NCI-H69 (cell line): ENCODE data around the gene YEATS2.
A peak's percentile ranks its signal among the peaks of the same experiment; 100 is the strongest.
"Not testable (repeated sequence)": the region's sequence is repeated elsewhere in the genome, so short reads cannot be mapped to it uniquely, and the experiment has no call there.

Source experiments
- DNase-seq: peaks from one replicate; lab custom pipeline; 2025; lab: John Stamatoyannopoulos, UW

Gene YEATS2

DNA sequence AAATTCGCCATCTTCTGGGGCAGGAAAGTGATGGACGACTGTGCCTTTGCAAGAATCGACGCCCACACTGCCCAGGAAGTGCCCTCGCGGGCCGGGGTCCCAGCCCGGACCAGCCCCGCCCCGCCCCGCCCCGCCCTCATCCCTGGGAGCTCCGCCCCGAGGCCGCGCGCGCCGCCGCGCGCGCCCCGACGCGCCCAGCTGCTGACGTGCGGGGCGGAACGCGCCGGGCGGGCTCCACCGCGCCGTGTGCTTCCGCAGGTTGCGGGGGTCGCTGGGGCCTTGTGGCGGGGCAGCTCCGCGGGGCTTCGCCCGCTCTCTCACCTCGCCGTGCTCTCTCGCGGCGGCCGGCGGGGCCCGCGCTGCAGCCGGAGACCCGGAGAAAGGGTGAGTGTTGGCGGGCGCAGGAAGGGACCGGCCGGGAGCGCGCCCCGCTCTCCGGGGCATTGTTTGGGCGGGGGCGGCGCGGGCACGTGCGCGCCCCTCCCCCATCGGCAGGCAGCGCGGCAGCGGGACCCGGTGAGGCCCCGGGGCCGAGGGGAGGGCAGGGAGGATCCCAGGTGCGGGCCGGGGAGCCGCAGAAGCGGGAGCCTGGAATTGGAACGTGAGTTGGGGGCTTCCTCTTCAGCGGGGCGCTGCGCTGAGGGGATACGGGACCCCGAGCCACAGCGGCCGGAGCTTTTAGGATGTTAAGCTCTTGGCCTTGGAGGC, at the start of gene YEATS2:
YEATS2 (plus strand) TSS at position 188 of the 708 bp plus-strand sequence. CDS start 17,366 bp downstream, outside the sequence.
- peak; percentile 93 for DNase-seq

DNA sequence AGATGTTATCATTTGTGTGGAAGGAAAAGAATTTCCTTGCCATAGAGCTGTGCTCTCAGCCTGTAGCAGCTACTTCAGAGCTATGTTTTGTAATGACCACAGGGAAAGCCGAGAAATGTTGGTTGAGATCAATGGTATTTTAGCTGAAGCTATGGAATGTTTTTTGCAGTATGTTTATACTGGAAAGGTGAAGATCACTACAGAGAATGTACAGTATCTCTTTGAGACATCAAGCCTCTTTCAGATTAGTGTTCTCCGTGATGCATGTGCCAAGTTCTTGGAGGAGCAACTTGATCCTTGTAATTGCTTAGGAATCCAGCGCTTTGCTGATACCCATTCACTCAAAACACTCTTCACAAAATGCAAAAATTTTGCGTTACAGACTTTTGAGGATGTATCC, 47.0 kb upstream of the YEATS2 start:
- DNase-seq: no peak

DNA sequence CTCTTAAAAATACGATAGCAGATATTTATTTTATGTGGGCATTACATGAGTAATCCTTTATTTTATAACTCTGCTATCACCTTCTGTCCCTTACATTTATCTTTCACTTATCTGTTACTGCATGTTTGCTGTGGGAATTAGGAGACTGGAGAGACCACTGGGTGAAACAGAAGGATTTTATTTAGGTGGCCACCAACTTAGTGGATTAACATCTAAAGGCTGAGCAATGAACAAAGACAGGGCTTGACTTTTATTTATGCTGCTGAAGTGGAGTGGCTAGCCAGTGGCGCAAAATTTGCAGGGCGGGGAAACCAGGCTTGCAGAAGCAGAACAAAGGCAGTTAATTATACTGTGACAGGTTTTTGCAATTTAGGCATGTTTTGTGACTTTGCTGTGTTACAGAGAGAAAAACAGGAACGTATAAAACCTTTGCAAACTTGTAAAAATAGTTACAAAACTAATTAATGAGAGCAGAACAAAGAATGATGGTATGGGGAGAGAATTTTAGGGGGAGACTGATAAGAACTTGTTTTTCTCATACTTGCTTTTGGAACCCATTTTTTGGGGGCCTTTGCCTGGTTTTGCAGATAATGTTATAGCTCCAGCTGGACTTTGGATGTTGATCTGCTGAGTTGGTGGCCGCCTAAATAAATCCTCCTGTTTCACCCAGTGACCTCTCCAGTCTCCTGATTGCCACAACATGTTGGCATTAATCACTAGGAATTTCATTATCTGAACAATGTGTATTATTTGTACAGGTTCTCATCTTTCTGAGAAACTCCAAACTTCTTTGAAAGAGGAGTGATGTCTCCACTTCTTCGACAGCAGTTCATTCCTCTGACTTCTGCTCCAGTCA, 44.2 kb upstream of the YEATS2 start:
- DNase-seq: peak; percentile 29

DNA sequence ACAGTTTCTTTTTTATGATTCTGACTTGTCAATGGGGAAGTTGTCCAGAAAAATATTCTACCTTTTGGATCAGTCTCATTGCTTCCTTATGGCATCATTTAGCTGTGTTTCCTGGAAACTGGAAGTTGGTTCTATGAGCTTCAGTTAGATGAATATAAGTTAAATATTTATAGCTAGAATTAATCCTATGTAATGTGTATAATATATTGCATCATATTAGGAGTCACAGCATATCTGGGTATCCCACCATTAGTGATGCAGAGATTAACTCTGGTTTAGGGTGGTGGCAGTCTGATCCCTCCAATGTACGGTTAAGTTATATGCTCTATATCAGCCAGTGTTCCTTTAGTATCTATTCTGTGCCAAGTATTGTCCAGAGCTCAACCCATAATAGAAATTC, 42.9 kb upstream of the YEATS2 start:
- DNase-seq: no peak

DNA sequence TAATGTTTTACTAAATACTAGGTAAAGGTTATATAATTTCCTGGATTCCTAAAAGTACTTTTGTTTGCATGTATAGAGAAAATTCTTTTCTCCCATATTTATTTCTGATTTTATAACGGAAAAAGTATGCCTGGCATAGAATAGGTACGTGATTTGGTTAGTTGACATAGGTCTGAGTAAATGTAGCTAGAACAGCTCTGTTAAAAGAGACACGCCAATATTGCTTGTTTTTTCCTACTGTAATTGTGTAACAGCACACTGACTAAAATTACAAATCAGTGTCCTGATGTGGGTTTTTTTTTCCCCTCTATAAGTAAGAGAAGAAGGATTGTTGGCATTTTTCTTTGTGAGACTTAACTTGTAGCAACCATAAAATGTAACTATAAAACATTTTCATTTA, 35.5 kb upstream of the YEATS2 start:
- no peak for DNase-seq

DNA sequence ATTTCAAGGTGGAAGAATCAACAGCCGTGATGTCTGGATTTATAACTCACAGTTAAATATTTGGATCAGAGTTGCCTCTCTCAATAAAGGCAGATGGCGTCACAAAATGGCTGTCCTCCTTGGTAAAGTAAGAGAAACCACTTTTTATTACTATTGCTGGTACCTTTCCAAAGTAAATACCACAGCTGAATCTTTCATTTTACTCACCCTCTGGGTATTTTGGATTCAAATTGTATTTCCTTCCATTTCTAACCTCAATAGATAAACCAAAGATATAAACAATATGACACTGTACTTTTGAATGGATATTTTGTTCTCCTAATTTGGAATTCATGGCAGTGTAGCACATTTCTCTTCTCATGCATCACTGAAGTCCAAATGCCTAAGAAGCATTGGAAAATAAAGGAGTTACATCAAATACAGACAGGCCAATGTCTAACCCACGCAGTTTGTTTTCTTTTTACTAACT, 32.6 kb upstream of the YEATS2 start:
- no peak for DNase-seq

DNA sequence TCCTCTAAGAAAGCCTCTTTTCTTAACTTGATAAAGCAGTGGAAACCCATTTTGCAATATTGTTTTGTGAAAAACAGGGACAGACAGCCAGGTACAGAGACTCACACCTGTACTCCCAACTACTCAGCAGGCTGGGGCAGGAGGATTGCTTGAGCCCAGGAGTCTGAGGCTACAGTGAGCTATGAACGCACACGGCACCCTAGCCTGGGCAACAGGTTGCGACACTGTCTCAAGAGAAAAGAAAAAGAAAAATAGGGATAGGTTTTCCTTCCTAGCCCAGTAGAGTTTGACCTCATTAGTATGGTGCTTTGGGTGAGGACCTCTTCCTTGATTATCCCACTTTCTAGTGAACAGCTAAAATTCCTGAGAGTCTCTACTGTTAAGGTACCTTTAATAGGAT, 17.5 kb upstream of the YEATS2 start:
- no peak for DNase-seq

DNA sequence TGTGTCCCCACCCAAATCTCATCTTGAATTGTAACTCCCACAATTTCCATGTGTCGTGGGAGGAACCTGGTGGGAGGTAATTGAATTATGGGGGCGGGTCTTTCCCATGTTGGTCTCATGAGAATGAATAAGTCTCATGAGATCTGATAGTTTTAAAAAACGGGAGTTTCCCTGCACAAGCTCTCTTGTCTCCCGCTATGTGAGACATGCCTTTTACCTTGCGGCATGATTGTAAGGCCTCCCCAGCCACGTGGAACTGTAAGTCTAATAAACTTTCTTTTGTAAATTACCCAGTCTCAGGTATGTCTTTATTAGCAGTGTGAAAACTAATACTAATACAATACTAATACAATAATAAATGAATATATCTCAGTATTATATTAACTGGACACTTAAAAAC, 9.9 kb upstream of the YEATS2 start:
- no peak for DNase-seq

DNA sequence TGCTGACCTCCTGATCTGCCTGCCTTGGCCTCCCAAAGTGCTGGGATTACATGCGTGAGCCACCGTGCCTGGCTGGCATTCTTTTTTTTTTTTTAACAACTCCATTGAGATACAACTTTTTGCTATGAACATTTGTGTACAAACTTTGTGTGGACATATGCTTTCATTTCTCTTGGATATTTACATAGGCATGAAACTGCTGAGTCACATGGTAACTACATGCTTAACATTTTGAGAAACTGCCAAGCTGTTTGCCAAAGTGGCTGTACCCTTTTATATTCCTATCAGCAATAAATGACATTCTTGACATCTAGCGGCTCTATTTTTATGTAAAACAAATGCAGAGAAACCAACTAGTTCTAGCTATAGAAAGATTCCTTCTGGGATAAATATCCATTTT, 8.7 kb upstream of the YEATS2 start:
- DNase-seq: peak; percentile 16

DNA sequence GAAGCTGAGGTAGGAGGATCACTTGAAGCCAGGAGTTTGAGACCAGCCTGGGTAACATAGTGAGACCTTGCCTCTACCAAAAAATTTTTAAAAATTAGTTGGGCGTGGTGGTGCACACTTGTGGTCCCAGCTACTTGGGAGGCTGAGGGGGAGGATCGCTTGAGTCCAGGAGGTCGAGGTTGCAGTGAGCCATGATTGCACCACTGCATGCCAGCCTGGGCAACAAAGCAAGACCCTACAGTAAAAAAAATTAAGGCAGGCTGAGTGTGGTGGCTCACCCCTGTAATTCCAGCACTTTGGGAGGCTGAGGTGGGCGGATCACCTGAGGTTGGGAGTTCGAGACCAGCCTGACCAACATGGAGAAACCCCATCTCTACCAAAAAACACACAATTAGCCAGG, 8.0 kb upstream of the YEATS2 start:
- DNase-seq: not testable (repeated sequence)

DNA sequence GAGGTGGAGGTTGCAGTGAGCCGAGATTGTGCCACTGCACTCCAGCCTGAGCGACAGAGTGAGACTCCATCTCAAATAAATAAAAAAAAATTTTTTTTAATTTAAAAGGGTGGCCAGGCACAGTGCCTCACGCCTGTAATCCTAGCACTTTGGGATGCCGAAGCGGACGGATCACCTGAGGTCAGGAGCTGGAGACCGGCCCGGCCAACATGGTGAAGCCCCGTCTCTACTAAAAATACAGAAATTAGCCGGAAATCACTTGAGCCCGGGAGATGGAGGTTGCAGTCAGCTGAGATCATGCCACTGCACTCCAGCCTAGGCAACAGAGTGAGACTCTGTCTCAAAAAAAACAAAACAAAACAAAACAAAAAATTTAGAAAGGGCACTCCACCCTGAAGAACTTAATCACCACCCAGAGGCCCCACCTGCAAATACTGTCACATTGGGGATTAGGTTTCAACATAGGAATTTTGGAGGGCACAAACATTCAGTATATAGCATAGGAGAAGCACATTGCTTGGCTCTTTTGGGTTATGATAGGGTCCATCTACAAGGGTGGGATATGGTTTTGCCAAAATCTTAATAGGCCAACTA, 7.1 kb upstream of the YEATS2 start:
- no peak for DNase-seq

DNA sequence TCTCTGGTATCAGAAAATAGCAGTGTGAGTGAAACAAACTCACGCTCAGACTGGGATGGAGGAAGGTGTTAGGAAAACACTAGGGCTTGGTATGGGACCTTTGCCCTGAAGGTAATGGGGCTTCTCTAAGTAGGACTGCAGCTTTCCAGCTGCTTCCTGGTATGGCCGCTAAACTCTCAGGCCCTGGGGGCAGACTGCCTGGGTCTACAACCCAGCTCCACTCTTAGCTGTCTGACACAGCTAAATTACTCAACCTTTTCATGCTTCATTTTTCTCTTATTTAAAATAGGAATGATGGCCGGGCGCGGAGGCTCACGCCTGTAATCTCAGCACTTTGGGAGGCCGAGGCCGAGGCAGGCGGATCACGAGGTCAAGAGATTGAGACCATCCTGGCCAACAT, 5.2 kb upstream of the YEATS2 start:
- DNase-seq: peak; percentile 28

DNA sequence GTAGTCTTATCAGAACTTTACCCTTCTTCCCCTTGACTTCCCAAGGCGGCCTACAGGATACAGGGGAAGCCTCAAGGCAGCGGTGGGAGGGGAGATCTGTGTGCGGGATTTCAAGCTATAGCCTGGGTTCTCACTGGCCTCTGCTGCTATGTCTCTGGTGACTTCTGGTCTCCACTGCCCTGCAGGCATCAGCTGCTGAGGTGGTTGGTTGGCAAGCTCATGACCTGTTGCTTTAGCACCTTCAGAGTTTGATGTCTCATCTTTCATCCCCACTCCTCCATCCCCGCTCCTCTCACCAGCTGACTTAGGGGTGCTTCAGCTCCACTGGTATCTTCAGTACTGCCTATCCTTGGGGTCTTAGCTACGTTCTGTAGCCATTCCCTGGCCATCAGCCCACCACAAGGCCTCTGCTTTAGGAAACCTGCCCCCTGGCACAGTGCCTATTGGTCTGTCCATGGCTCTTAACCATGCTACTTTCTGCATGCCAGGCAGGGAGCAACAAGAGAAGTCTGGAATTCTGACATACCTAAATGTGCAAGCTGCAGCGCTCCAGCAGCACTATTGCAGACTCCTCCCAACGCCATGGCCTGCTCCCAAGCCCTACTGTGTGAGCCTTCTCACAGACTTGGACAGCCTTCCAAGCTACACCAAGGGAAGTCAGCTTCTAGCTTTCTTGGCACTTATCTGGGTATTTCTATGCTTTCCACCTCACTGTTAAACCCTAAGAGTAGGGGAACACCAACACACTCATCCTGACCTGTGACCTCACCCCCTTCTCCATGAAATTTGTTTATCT, 1.8 kb upstream of the YEATS2 start:
- no peak for DNase-seq

DNA sequence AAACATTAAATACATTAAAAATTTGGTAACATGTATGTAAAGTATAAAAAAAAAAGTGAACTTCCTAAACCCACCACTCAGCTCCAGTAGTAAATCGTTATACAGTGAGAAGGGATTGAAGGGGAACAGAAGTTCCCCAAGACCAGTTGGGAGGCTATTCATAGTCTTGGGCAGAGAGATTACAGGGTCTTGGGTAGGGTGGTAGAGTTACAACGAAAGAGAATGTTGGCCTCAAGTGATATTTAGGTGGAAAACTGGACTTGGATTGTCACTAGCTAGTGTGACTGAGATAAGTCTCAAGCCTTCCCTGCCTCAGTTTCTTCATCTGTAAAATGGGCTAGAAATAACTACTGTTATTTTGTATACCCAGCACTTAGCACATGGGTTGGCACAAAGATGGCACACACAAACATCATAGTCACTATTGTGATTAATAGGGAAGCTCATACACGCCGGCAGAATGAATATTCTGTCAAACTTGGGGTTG, 431 bp upstream of the YEATS2 start:
- DNase-seq: no peak

DNA sequence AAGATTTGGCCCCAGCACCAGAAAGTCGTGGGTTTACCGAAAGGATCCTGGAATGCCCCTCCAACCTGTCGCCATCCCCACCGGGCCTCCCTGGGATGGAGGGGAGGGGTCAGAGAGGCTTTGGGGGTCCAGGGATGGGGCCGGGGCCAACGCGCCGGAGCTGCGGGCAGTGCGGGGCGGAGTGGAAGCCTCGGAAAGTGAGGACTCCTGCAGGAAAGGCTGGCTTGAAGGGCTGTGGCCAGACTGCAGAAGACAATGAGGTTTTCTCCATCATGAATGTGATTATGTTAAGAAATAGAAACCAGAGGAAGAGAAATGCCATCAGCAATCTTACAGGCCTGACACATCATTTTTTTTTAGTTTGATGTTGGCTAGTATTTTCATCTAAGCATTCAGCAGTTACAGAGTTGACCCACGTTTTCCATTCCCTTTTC, 738 bp downstream of the YEATS2 start:
- DNase-seq: peak; percentile 71

DNA sequence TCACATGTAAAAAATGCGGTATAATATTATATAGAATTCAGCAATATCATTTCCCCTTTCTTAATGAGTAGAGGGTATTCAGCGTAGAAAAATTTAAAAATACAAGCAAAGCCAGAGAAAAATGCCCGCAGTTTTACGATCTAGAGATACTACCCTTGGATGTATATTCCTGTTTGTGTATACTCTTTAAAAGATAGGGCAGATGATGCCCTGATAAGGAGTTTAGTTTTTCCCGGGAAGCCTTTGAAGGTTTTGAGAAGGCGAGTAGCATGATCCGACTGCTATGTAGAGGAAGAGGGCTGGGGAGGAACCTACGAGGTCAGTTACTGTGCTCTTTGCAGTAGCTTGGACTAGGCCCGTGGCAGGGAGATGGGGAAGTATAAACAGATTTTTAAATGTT, 1.2 kb downstream of the YEATS2 start:
- DNase-seq: peak; percentile 65

DNA sequence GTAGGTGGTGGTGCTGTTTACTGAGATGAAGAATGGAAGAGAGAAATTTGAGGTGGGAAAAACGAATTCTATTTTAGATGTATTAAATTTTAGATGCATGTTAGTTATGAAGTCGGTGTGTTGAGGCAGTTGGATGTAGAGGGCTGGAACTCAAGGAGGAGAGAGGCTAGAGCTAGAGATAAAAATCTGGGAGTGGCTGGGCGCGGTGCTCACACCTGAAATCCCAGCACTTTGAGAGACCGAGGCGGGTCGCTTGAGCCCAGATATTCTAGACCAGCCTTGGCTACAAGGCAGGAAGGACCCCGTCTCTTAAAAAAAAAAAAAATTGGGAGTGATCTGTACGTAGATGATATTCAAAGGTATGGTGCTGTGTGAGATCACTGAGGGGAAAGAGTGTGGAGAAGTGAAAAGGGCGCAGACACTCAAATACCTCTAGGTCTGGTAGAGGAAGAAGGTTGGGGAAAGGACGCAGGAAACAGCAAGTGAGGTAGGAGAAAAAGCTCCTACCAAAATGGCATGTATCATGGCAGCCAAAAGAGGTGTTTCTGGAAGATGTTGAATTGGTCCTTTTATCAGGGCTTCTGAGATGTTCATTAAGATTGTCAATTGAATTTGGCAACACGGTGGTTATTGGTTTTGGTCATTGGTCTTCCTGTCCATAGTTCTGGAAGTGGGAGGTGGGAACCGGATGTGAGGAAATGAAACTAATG, 1.8 kb downstream of the YEATS2 start:
- peak; percentile 51 for DNase-seq

DNA sequence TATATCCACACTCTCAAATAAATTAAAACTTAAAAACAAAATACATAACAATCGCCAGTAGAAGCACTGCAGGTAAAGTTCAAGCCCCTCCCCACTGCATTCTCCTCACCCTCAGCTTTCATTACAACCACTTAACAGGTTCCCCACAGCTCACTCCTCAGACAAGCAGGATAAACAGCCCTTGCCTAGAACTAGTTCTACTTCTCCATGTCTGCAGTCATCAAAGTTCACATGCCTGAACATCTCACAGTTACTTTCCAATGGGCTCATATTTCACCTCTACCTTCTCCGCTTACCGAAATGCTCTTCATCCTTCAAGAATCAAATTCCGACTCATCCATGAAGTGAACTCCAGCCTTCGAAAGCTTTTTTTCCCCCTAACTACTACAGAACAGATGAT, 4.1 kb downstream of the YEATS2 start:
- DNase-seq: no peak

DNA sequence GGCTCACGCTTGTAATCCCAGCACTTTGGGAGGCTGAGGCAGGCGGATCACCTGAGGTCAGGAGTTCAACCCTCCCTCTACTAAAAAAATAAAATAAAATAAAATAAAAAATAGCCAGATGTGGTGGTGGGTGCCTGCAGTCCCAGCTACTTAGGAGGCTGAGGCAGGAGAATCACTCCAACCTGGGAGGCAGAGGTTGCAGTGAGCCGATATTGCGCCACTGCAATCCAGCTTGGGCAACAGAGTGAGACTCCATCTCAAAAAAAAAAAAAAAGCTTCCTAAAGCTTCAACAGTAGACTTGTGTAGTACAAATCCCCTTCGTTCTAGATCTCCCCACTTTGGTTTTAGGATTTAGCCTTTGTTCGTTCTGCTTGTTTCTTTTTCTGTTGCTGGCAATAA, 6.3 kb downstream of the YEATS2 start:
- DNase-seq: not testable (repeated sequence)

DNA sequence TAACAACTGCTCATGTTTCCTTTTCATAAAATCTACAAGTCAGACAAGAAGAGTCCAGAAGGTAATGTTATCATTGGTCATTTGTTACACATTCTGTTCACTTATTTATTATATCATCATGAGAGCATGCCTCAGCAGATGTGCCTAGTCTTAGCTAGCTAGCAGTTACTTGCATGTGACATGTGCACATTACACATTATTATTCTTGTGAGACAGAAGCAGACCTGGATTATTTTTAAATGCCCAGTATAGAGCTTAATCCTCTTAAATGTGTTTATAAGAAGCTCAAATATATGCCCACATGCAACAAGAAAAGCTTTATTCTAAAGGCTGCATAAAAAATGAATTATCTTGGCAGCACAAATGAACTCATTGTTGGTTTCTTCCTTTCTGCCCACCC, 12.6 kb downstream of the YEATS2 start:
- DNase-seq: no peak

DNA sequence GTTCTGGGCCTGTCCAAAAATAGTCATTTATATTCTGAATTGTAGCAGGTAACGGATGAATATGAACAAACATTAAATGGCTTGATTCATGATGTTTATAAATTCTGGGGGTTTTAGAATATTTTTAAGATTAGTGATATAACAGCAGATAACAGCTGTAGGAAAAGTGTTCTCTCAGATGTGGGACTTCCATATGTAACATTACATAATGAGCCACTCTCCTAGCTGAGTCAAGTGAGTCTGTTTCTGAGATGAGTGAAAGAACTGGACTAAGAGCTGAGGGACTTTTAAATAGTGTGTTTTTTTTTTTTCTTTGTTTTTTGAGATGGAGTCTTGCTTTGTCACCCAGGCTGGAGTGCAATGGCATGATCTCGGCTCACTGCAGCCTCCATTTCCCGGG, 13.9 kb downstream of the YEATS2 start:
- DNase-seq: no peak
